ENCODE data around the gene SEPTIN11. TPM values are rescaled to one million over a fixed set of nuclear protein-coding genes. Genes with fewer than 3 reads are reported as not detected.

Gene SEPTIN11
- total and polyA plus RNA-seq, 9 of the 15 experiments (the other 6 are each of a cell fraction or from before 2014, with no cell fraction given) = 25.7 to 142 (median 84.3) TPM

GRCh38 chr4:76920715-76921114 lies 28.8 kb upstream of the SEPTIN11 start:
- BruUV-seq (replicated peaks) = no TSS peak
- no peak for FAIRE-seq
- ATAC-seq = no peak
- Histone ChIP-seq H2AFZ (ENCODE audit: low read depth, low read length) (no peak overlapping the region), H3K9me1 (ENCODE audit: control insufficient read depth, insufficient read depth, low read length) (no peaks in the 10 kb centered on the region), H3K9me3 (replicated peaks; ENCODE audit: control insufficient read depth, insufficient read depth, low read depth, low read length) (no peaks in the 10 kb centered on the region), H3K4me1 (replicated peaks in 1 of 2; ENCODE audit: control insufficient read depth in 2 of 2, insufficient read depth in 2 of 2, low read length in 2 of 2) (no peaks in the 10 kb centered on the region; a peak in 1 of 5 replicates), H3K27me3 (ENCODE audit: control insufficient read depth in 2 of 2, insufficient read depth in 2 of 2, low read length in 2 of 2) (no peaks in the 10 kb centered on the region), H3K9ac (ENCODE audit: insufficient read depth in 1 of 2, low read depth in 2 of 2, low read length in 2 of 2) (no peak overlapping the region), H3K27ac (ENCODE audit: extremely low read depth, low read depth, low read length) (no peak overlapping the region), H3K79me2 (ENCODE audit: control insufficient read depth, insufficient read depth, low read length) (no peaks in the 10 kb centered on the region), H3K4me2 (ENCODE audit: insufficient read depth, low read length) (no peak overlapping the region), H3K4me3 (no peak overlapping the region), H3K36me3 (ENCODE audit: control insufficient read depth, insufficient read depth, low read length) (no peaks in the 10 kb centered on the region), H4K20me1 (replicated peaks; ENCODE audit: control insufficient read depth, insufficient read depth, low read length) (no peaks in the 10 kb centered on the region)
- CTCF ChIA-PET (ENCODE audit: low intra/inter-chr PET ratio) = no interaction called here
- no peak for DNase-seq (ENCODE audit: extremely low read depth in 1 of 4, low spot score in 3 of 4)
- in situ Hi-C loops (cut with MboI) = no loop called here
- TF ChIP-seq CBX3 (IDR thresholded peaks at IDR 0.05; ENCODE audit: borderline replicate concordance in 1 of 2, low read length in 2 of 2) (no peak), KAT8 (IDR thresholded peaks at IDR 0.05; ENCODE audit: low read depth) (no peak), FOXA3 (CRISPR knock-in tag; conservative IDR thresholded peaks at IDR 0.05 in 1 of 2, IDR thresholded peaks at IDR 0.05 in 1 of 2) (no peak)
- POLR2A ChIA-PET = interaction anchor here (0.8 to 1.5 kb wide), 2 partner anchors 23 to 24 kb away, joined by 3 to 6 read pairs; no protein-coding TSS in a partner anchor
- intact Hi-C loops (cut with micrococcal nuclease) = no loop called here

GRCh38 chr4:76923619-76924357 lies 25.8 kb upstream of the SEPTIN11 start:
- ChIA-PET CTCF (ENCODE audit: low intra/inter-chr PET ratio) (no interaction called here), POLR2A (no interaction called here)
- no peaks in the 10 kb centered on the region for H3K9me3 ChIP-seq (replicated peaks; ENCODE audit: control insufficient read depth, insufficient read depth, low read depth, low read length)
- no peak overlapping the region for H3K4me2 ChIP-seq (ENCODE audit: insufficient read depth, low read length)
- H3K36me3 ChIP-seq (ENCODE audit: control insufficient read depth, insufficient read depth, low read length) = no peaks in the 10 kb centered on the region
- H4K20me1 ChIP-seq (replicated peaks; ENCODE audit: control insufficient read depth, insufficient read depth, low read length) = no peaks in the 10 kb centered on the region
- H3K4me3 ChIP-seq = no peak overlapping the region
- H3K9me1 ChIP-seq (ENCODE audit: control insufficient read depth, insufficient read depth, low read length) = no peaks in the 10 kb centered on the region
- H3K4me1 ChIP-seq (replicated peaks in 1 of 2; ENCODE audit: control insufficient read depth in 2 of 2, insufficient read depth in 2 of 2, low read length in 2 of 2) = no peaks in the 10 kb centered on the region; a peak in 1 of 5 replicates
- DNase-seq (ENCODE audit: extremely low read depth in 1 of 4, low spot score in 3 of 4) = no peak
- in situ Hi-C loops (cut with MboI) (no loop called here), intact Hi-C loops (cut with micrococcal nuclease) (no loop called here)
- no peak overlapping the region for H3K27ac ChIP-seq (ENCODE audit: extremely low read depth, low read depth, low read length)
- 39% methylated on average over 5 of the region's 5 CpGs for WGBS (ENCODE audit: insufficient coverage, low coverage, missing lambda C conversion rate)
- ATAC-seq = no peak
- no TSS peak for BruUV-seq (replicated peaks)
- H3K27me3 ChIP-seq (ENCODE audit: control insufficient read depth in 2 of 2, insufficient read depth in 2 of 2, low read length in 2 of 2) = no peaks in the 10 kb centered on the region
- H3K79me2 ChIP-seq (ENCODE audit: control insufficient read depth, insufficient read depth, low read length) = no peaks in the 10 kb centered on the region
- H3K9ac ChIP-seq (ENCODE audit: insufficient read depth in 1 of 2, low read depth in 2 of 2, low read length in 2 of 2) = no peak overlapping the region
- FAIRE-seq = no peak
- H2AFZ ChIP-seq (ENCODE audit: low read depth, low read length) = no peak overlapping the region
- TF ChIP-seq TFE3 (CRISPR knock-in tag; IDR thresholded peaks at IDR 0.05) (no peak), CUX1 (CRISPR knock-in tag; IDR thresholded peaks at IDR 0.05) (no peak), YBX1 (IDR thresholded peaks at IDR 0.05) (no peak), STAG1 (CRISPR knock-in tag; IDR thresholded peaks at IDR 0.05; ENCODE audit: borderline replicate concordance) (no peak), WHSC1 (IDR thresholded peaks at IDR 0.05; ENCODE audit: low read length) (no peak), TAL1 (IDR thresholded peaks at IDR 0.05) (no peak)
